Endothelial cell of umbilical vein (primary cell): ENCODE measurements around the gene CFAP46. TPM values are rescaled to one million over a fixed set of nuclear protein-coding genes. Genes with fewer than 3 reads are reported as not detected.

Experiments used
- BruUV-seq: library from RNA; stranded (reverse); fragments of 400-500 nt; replicated peaks from 2 replicates; lab custom pipeline; 2021; lab: Mats Ljungman, UMichigan
- CTCF ChIA-PET: fragments of 300-600, 350-600 bp; sonication (Branson Sonifier 250); formaldehyde crosslinking; loops from one replicate; lab custom pipeline; 2021; ENCODE audit warnings: antibody characterized with exemption, inconsistent platforms; lab: Charles Lee
- POLR2A ChIA-PET: fragments of 300-600, 350-600 bp; sonication (Branson Sonifier 250); formaldehyde crosslinking; loops from one replicate; lab custom pipeline; 2021; ENCODE audit warnings: antibody characterized with exemption, inconsistent platforms; lab: Charles Lee
- DNase-seq: peaks from one replicate; pipeline ENCODE4 v3.0.0-alpha.2; 2011; ENCODE audit warnings: low read depth, low spot score
- FAIRE-seq: peaks from 2 replicates; lab custom pipeline; 2011; peaks lifted over from hg19 to GRCh38; lab: Jason Lieb, UNC
- H2AFZ ChIP-seq: 2 replicates; pipeline ENCODE4 v1.6.0; 2012; ENCODE audit warnings: low read depth, low read length, control low read depth, inconsistent platforms
- H3K27ac ChIP-seq: 2 replicates; pipeline ENCODE4 v1.5.1; 2011; ENCODE audit warnings: low read depth, mild to moderate bottlenecking, control low read depth, low read length, moderate library complexity; ENCODE audit not compliant: insufficient read depth
- H3K27me3 ChIP-seq, 2 experiments: 2 replicates each; pipeline versions ENCODE4 v1.6.0 to v1.6.1; 2011; ENCODE audit warnings: low read length in 2 of 2, mixed read lengths in 1 of 2; ENCODE audit not compliant: control insufficient read depth in 2 of 2, insufficient read depth in 2 of 2
- H3K36me3 ChIP-seq, 2 experiments: 2 replicates in 1 of 2; 3 replicates in 1 of 2; pipeline ENCODE4 v1.5.1; 2011; ENCODE audit warnings: low read length in 2 of 2, mild to moderate bottlenecking in 1 of 2, moderate library complexity in 1 of 2; ENCODE audit not compliant: control insufficient read depth in 2 of 2, insufficient read depth in 2 of 2; ENCODE audit errors: extremely low read depth in 1 of 2
- H3K4me1 ChIP-seq: 3 replicates; pipeline ENCODE4 v1.5.1; 2011; ENCODE audit warnings: mild to moderate bottlenecking, low read length; ENCODE audit not compliant: control insufficient read depth, insufficient read depth; ENCODE audit errors: extremely low read depth
- H3K4me2 ChIP-seq: 2 replicates; pipeline ENCODE4 v1.6.1; 2011; ENCODE audit warnings: low read length, control low read depth, mixed read lengths; ENCODE audit not compliant: insufficient read depth
- H3K4me3 ChIP-seq, 3 experiments: fragments of 200-600 bp in 1 of 3; sonication (generic), shearing (Covaris generic) in 1 of 3; replicated peaks in 1 of 3; 2 replicates each; pipeline ENCODE4 v1.5.1; 2011 to 2016; ENCODE audit warnings: control low read depth in 3 of 3, low read length in 3 of 3, mild to moderate bottlenecking in 2 of 3, inconsistent platforms in 1 of 3, low read depth in 1 of 3, moderate library complexity in 1 of 3; ENCODE audit not compliant: insufficient read depth in 1 of 3
- H3K79me2 ChIP-seq: 2 replicates; pipeline ENCODE4 v1.6.0; 2012; ENCODE audit warnings: low read length, inconsistent platforms; ENCODE audit not compliant: control insufficient read depth, insufficient read depth
- H3K9ac ChIP-seq: replicated peaks from 2 replicates; pipeline ENCODE3; 2011; ENCODE audit warnings: low read length, control low read depth; ENCODE audit not compliant: insufficient read depth; ENCODE audit errors: extremely low read depth
- H3K9me1 ChIP-seq: replicated peaks from 3 replicates; pipeline ENCODE4 v1.6.0; 2011; ENCODE audit warnings: mild to moderate bottlenecking, low read length; ENCODE audit not compliant: control insufficient read depth, insufficient read depth; ENCODE audit errors: extremely low read depth
- H3K9me3 ChIP-seq: replicated peaks from 2 replicates; pipeline ENCODE4 v1.5.1; 2012; ENCODE audit warnings: low read length, inconsistent platforms; ENCODE audit not compliant: control insufficient read depth, insufficient read depth
- H4K20me1 ChIP-seq: replicated peaks from 2 replicates; pipeline ENCODE3; 2011; ENCODE audit warnings: mild to moderate bottlenecking, low read length; ENCODE audit not compliant: control insufficient read depth, insufficient read depth; ENCODE audit errors: extremely low read depth
- EZH2 ChIP-seq: IDR thresholded peaks from 2 replicates; pipeline ENCODE4 v1.6.1; 2012; ENCODE audit warnings: borderline replicate concordance, low read depth, mild to moderate bottlenecking, moderate library complexity, low read length, inconsistent platforms; ENCODE audit not compliant: severe bottlenecking
- FOS ChIP-seq: IDR thresholded peaks from 2 replicates; pipeline ENCODE4 v1.6.1; 2011; ENCODE audit warnings: mild to moderate bottlenecking, low read length, moderate library complexity, borderline replicate concordance; ENCODE audit not compliant: insufficient read depth
- GATA2 ChIP-seq: IDR thresholded peaks from 2 replicates; pipeline ENCODE4 v1.7.0; 2011; ENCODE audit warnings: low read depth, mild to moderate bottlenecking, moderate library complexity, mixed read lengths, low read length; ENCODE audit not compliant: insufficient read length, insufficient read depth
- JUN ChIP-seq: IDR thresholded peaks from 2 replicates; pipeline ENCODE4 v1.6.1; 2011; ENCODE audit warnings: borderline replicate concordance, low read depth; ENCODE audit not compliant: insufficient read length, insufficient read depth
- MYC ChIP-seq: IDR thresholded peaks from one replicate; pipeline ENCODE4 v1.6.1; 2011; ENCODE audit warnings: mild to moderate bottlenecking, low read depth, low read length
- POLR2A ChIP-seq: IDR thresholded peaks from 2 replicates; pipeline ENCODE4 v1.6.1; 2012; ENCODE audit warnings: low read depth, mild to moderate bottlenecking, control low read depth, low read length
- POLR2AphosphoS5 ChIP-seq: IDR thresholded peaks from 2 replicates; pipeline ENCODE4 v1.6.1; 2012; ENCODE audit warnings: low read depth, mild to moderate bottlenecking, control low read depth, low read length, moderate library complexity; ENCODE audit not compliant: insufficient read depth
- dilution Hi-C: fragments of 300-500 bp; cut with MboI; formaldehyde crosslinking; loops from one replicate; pipeline ENCODE4 v1.15.0; 2019; ENCODE audit warnings: low sequenced_read_pairs; ENCODE audit not compliant: extremely low pct_ligation_motif_present
- intact Hi-C: fragments of 100-400 bp; cut with micrococcal nuclease; formaldehyde crosslinking; loops from one replicate; pipeline ENCODE4 v1.10.0; 2022
- polyA plus RNA-seq, 4 experiments: library from polyadenylated mRNA; depleted of rRNA in 3 of 4; stranded (reverse) in 3 of 4; unstranded in 1 of 4; fragments of >200 nt; gene quantifications; 2 replicates each; pipeline versions ENCODE4 v1.2.1 to v1.2.3, GENCODE V29; 2011 to 2012; ENCODE audit warnings: missing spikeins in 1 of 4
- total RNA-seq: library from RNA; stranded (reverse); gene quantifications from 2 replicates; pipeline ENCODE4 v1.2.3, GENCODE V29; 2021
- TF ChIP-seq, protein P1 (sequence below): IDR thresholded peaks from 2 replicates; pipeline ENCODE4 v1.6.1; 2011; ENCODE audit not compliant: insufficient read depth, insufficient read length
- TF ChIP-seq, protein P2 (sequence below), 2 donors: IDR thresholded peaks; 1 replicate in 1 of 2; 2 replicates in 1 of 2; pipeline ENCODE4 v1.5.1; 2011; ENCODE audit warnings: low read length in 2 of 2, mild to moderate bottlenecking in 2 of 2, moderate library complexity in 2 of 2, control low read depth in 1 of 2, inconsistent platforms in 1 of 2, low read depth in 1 of 2; ENCODE audit not compliant: insufficient read depth in 1 of 2; ENCODE audit errors: extremely low read depth in 1 of 2

Gene CFAP46
- total and polyA plus RNA-seq, 2 donors (not counting 3 experiments of a cell fraction or from before 2014, with no cell fraction given): 0.75 to 0.98 TPM

DNA sequence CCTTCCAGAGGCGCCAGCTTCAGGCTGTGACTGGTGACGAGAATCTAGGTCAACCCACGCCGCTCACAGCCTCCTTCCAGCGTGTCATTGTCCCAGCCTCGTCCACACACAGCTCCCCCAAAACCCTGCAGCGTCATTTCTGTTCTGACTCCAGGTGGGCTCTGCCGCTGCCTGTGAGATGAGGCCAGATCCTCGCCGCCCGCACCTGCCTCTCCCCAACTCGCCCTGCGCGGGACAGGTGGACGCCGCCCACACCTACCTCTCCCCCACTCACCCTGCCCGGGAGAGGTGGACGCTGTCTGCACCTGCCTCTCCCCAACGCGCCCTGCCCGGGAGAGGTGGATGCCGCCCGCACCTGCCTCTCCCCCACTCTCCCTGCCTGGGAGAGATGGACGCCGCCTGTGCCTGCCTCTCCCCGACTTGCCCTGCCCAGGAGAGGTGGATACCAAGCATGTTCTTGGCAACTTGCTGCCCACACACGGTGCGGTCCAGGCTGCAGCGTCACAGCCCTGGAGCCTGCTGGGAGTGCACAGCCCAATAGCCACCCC lies 32.0 kb upstream of the CFAP46 start:
- intact Hi-C loops: no loop called here
- FAIRE-seq (no peak), DNase-seq (no peak)
- H4K20me1 ChIP-seq: no peaks in the 10 kb centered on the region
- H3K9me3 ChIP-seq: no peaks in the 10 kb centered on the region
- TF ChIP-seq, protein P1, sequence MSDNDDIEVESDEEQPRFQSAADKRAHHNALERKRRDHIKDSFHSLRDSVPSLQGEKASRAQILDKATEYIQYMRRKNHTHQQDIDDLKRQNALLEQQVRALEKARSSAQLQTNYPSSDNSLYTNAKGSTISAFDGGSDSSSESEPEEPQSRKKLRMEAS: no peak
- TF ChIP-seq MYC: no peak
- TF ChIP-seq, protein P2, sequence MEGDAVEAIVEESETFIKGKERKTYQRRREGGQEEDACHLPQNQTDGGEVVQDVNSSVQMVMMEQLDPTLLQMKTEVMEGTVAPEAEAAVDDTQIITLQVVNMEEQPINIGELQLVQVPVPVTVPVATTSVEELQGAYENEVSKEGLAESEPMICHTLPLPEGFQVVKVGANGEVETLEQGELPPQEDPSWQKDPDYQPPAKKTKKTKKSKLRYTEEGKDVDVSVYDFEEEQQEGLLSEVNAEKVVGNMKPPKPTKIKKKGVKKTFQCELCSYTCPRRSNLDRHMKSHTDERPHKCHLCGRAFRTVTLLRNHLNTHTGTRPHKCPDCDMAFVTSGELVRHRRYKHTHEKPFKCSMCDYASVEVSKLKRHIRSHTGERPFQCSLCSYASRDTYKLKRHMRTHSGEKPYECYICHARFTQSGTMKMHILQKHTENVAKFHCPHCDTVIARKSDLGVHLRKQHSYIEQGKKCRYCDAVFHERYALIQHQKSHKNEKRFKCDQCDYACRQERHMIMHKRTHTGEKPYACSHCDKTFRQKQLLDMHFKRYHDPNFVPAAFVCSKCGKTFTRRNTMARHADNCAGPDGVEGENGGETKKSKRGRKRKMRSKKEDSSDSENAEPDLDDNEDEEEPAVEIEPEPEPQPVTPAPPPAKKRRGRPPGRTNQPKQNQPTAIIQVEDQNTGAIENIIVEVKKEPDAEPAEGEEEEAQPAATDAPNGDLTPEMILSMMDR (IDR thresholded peaks at IDR 0.05; ENCODE audit: extremely low read depth in 1 of 2, insufficient read depth in 1 of 2, low read depth in 1 of 2, low read length in 2 of 2): no peak
- TF ChIP-seq JUN: no peak
- no peak for TF ChIP-seq GATA2
- no peak for TF ChIP-seq POLR2AphosphoS5
- TF ChIP-seq FOS: no peak
- TF ChIP-seq EZH2: no peak
- TF ChIP-seq POLR2A: no peak
- no peak overlapping the region for H2AFZ ChIP-seq
- H3K36me3 ChIP-seq: no peaks in the 10 kb centered on the region
- no TSS peak for BruUV-seq
- no peaks in the 10 kb centered on the region for H3K79me2 ChIP-seq
- H3K9me1 ChIP-seq: no peaks in the 10 kb centered on the region
- H3K27me3 ChIP-seq: no peaks in the 10 kb centered on the region
- no peak overlapping the region for H3K9ac ChIP-seq
- ChIA-PET POLR2A (no interaction called here), CTCF (no interaction called here)
- dilution Hi-C loops: no loop called here
- no peaks in the 10 kb centered on the region for H3K4me1 ChIP-seq
- H3K4me3 ChIP-seq: no peak overlapping the region
- no peak overlapping the region for H3K4me2 ChIP-seq
- no peak overlapping the region for H3K27ac ChIP-seq
